ENCODE measurements around the gene HCFC1. TPM values are rescaled to one million over a fixed set of nuclear protein-coding genes. Genes with fewer than 3 reads are reported as not detected.
A peak's percentile ranks its signal among the peaks of the same experiment; 100 is the strongest.

Gene HCFC1
- total RNA-seq (2011; cell fraction: chromatin; rRNA removed; ENCODE audit: low replicate concordance), result 39.3 and 72.5 TPM in 2 replicates
- total RNA-seq (2011; cell fraction: nucleolus; rRNA removed), result 41.0 and 46.2 TPM in 2 replicates
- 38.1 and 43.2 TPM in 2 replicates for total RNA-seq (2011; cell fraction: nucleoplasm; rRNA removed)
- total RNA-seq (2014; rRNA removed) (39.2 and 59.3 TPM in 2 replicates), total RNA-seq (2014; rRNA removed; fragmentation: Illumina TruSeq; extraction: Trizol) (9.1 and 10.3 TPM in 2 replicates), total RNA-seq (2015; rRNA removed; fragmentation: Illumina TruSeq; extraction: Trizol) (17.1 and 23.4 TPM in 2 replicates), total RNA-seq (2021) (121 and 133 TPM in 2 replicates), polyA plus RNA-seq (2011; rRNA removed) (5.9 and 8.7 TPM in 2 replicates), polyA plus RNA-seq (2014; fragmentation: Illumina TruSeq; extraction: Trizol) (45.3 and 68.0 TPM in 2 replicates), polyA plus RNA-seq (2014; fragmentation: Nextera tagmentation; extraction: Ambion mirVana) (10 to 100 TPM in 1 of 2 experiments, 1 to 10 TPM in 1; 2.8 to 10.5 TPM), polyA plus RNA-seq (2014; rRNA removed) (44.8 and 45.2 TPM in 2 replicates), polyA minus RNA-seq (2011; rRNA and poly(A)+ RNA removed) (4.5 and 6.6 TPM in 2 replicates), Bru-seq, nascent RNA (percentile 80 among the genes with signal in this experiment), BruChase-seq, experiment 1, labeled RNA remaining after a 2-hour chase (percentile 81 among the genes with signal in this experiment), BruChase-seq, experiment 2, labeled RNA remaining after a 6-hour chase (percentile 91 among the genes with signal in this experiment)
- polyA plus RNA-seq (2011; cell fraction: cytosol; rRNA removed), result 11.3 and 17.7 TPM in 2 replicates
- polyA plus RNA-seq (2011; cell fraction: nucleus; rRNA removed), result 39.1 and 51.6 TPM in 2 replicates
- 37.4 and 57.1 TPM in 2 replicates for polyA plus RNA-seq (2012)
- polyA minus RNA-seq (2011; cell fraction: cytosol; rRNA and poly(A)+ RNA removed), result 55.8 and 74.4 TPM in 2 replicates
- polyA minus RNA-seq (2011; cell fraction: nucleus; rRNA and poly(A)+ RNA removed), result 14.8 and 15.6 TPM in 2 replicates
- long read RNA-seq, experiment 1, partial matches to known transcripts, result 144 of 146 reads
- long read RNA-seq, experiment 1, other reads (novel, unspliced or antisense), result 2 of 146 reads
- long read RNA-seq, experiment 2, full-length matches to known transcripts, result 4 of 69 reads
- long read RNA-seq, experiment 2, partial matches to known transcripts, result 13 of 69 reads
- long read RNA-seq, experiment 2, other reads (novel, unspliced or antisense), result 52 of 69 reads
- long read RNA-seq, experiment 3, partial matches to known transcripts, result 6 of 7 reads
- long read RNA-seq, experiment 3, other reads (novel, unspliced or antisense), result 1 of 7 reads

- intact Hi-C loops (cut with micrococcal nuclease) (loop anchor here (1.0 to 2.0 kb wide), 2 partner anchors 44 to 49 kb away; no protein-coding TSS in a partner anchor), in situ Hi-C loops (cut with MboI) (no loop called here)
- peak; percentile 68 to 93 (median 74) for DNase-seq (ENCODE audit: extremely low read depth in 1 of 4, low spot score in 3 of 4)
- TF ChIP-seq KAT8 (IDR thresholded peaks at IDR 0.05; ENCODE audit: low read depth) (peak; percentile 88), CXXC5 (CRISPR knock-in tag; IDR thresholded peaks at IDR 0.05) (peak; percentile 90), SP2 (IDR thresholded peaks at IDR 0.05; ENCODE audit: extremely low read depth, low read depth, low read length, poor library complexity, severe bottlenecking) (peak; percentile 9), ASH1L (IDR thresholded peaks at IDR 0.05; ENCODE audit: borderline replicate concordance, low read depth, partially characterized antibody) (no peak), SMAD4 (CRISPR knock-in tag; conservative IDR thresholded peaks at IDR 0.05) (0 out of 2 replicates have a peak, but pooled peaks have one; percentile 67), ZNF589 (CRISPR knock-in tag; IDR thresholded peaks at IDR 0.05; ENCODE audit: low read depth) (peak; percentile 77; the same call in 1 of the 2 replicates), SOX6 (IDR thresholded peaks at IDR 0.05) (no peak), ILF3 (IDR thresholded peaks at IDR 0.05; ENCODE audit: borderline replicate concordance) (no peak), NR2C1 (IDR thresholded peaks at IDR 0.05) (peak; percentile 83), NR2C1 (tag; IDR thresholded peaks at IDR 0.05) (peak; percentile 55), JUN (IDR thresholded peaks at IDR 0.05; ENCODE audit: borderline replicate concordance, low read depth, low read length) (peak; percentile 85), JUN (CRISPR knock-in tag; IDR thresholded peaks at IDR 0.05; ENCODE audit: borderline replicate concordance) (peak; percentile 11; the same call in 1 of the 2 replicates), MYC (IDR thresholded peaks at IDR 0.05; ENCODE audit: low read depth, low read length) (peak; percentile 90; the same call in 1 of the 2 replicates), MYC (CRISPR knock-in tag; IDR thresholded peaks at IDR 0.05; ENCODE audit: borderline replicate concordance, low read depth) (no peak), CREM (IDR thresholded peaks at IDR 0.05; ENCODE audit: low read depth) (peak; percentile 93), TAF7 (tag; IDR thresholded peaks at IDR 0.05) (peak; percentile 79)
These were observed at the start of gene HCFC1 for GRCh38 chrX:153971450-153972367. HCFC1 (minus strand) TSS chrX:153971818; CDS start chrX:153970840, 978 bp downstream.

More at GRCh38 chrX:153971450-153972367, at the start of gene HCFC1:
- H3K9me1 ChIP-seq (ENCODE audit: control insufficient read depth, insufficient read depth, low read length), result peaks cover 5% of the 10 kb centered on the region
- no peaks in the 10 kb centered on the region for H3K27me3 ChIP-seq (ENCODE audit: control insufficient read depth in 2 of 2, insufficient read depth in 2 of 2, low read length in 2 of 2)
- H3K4me2 ChIP-seq (ENCODE audit: insufficient read depth, low read length), result peak within 1 kb of the TSS; percentile 97
- ChIA-PET CTCF (ENCODE audit: low intra/inter-chr PET ratio) (no interaction called here), POLR2A (interaction anchor here (0.6 to 3.4 kb wide), 13 partner anchors 10 to 199 kb away, joined by 3 to 16 read pairs (median 4); partner anchors contain the start of gene MECP2)
- H3K4me1 ChIP-seq (replicated peaks in 1 of 2; ENCODE audit: control insufficient read depth in 2 of 2, insufficient read depth in 2 of 2, low read length in 2 of 2), result peaks cover 34 to 57% of the 10 kb centered on the region in 2 experiments
- ATAC-seq, result peak; percentile 60
- H3K79me2 ChIP-seq (ENCODE audit: control insufficient read depth, insufficient read depth, low read length), result peaks cover 69% of the 10 kb centered on the region
- peak within 1 kb of the TSS; percentile 91 for H2AFZ ChIP-seq (ENCODE audit: low read depth, low read length)
- peak within 1 kb of the TSS; percentile 99 to 100 for H3K9ac ChIP-seq (ENCODE audit: insufficient read depth in 1 of 2, low read depth in 2 of 2, low read length in 2 of 2)
- H3K4me3 ChIP-seq, result peak within 1 kb of the TSS; percentile 84
- H4K20me1 ChIP-seq (replicated peaks; ENCODE audit: control insufficient read depth, insufficient read depth, low read length), result peaks cover 32% of the 10 kb centered on the region
- BruUV-seq (replicated peaks), result no TSS peak
- peak within 1 kb of the TSS; percentile 100 for H3K27ac ChIP-seq (ENCODE audit: extremely low read depth, low read depth, low read length)
- H3K9me3 ChIP-seq (replicated peaks; ENCODE audit: control insufficient read depth, insufficient read depth, low read depth, low read length), result no peaks in the 10 kb centered on the region
- peaks cover 31% of the 10 kb centered on the region; the same call in 2 of the 3 replicates for H3K36me3 ChIP-seq (ENCODE audit: control insufficient read depth, insufficient read depth, low read length)
- FAIRE-seq, result peak; percentile 64
- WGBS (ENCODE audit: insufficient coverage, low coverage, missing lambda C conversion rate), result under 1% methylated on average over 40 of the region's 96 CpGs
